Keratinocyte (primary cell): ENCODE measurements around the gene XRN2.

Source experiments
- CTCF ChIP-seq, 3 experiments: IDR thresholded peaks in 1 of 3; conservative IDR thresholded peaks in 1 of 3; optimal IDR thresholded peaks in 1 of 3; 2 replicates in 2 of 3; 3 replicates in 1 of 3; pipeline versions ENCODE3 to v1.5.1; 2011; ENCODE audit warnings: low read length in 3 of 3, mild to moderate bottlenecking in 3 of 3, moderate library complexity in 2 of 3, control low read depth in 1 of 3, inconsistent platforms in 1 of 3; ENCODE audit not compliant: insufficient read depth in 2 of 3; ENCODE audit errors: extremely low read depth in 1 of 3
- EZH2 ChIP-seq: IDR thresholded peaks from one replicate; pipeline ENCODE4 v1.6.1; 2012; ENCODE audit warnings: inconsistent platforms, mild to moderate bottlenecking, low read length, moderate library complexity

- TF ChIP-seq EZH2 (no peak), CTCF (optimal IDR thresholded peaks at IDR 0.05 in 1 of 3, IDR thresholded peaks at IDR 0.05 in 1 of 3, conservative IDR thresholded peaks at IDR 0.05 in 1 of 3; ENCODE audit: extremely low read depth in 1 of 3, insufficient read depth in 2 of 3, low read length in 3 of 3) (no peak)
Observed at GRCh38 chr20:21437248-21437647, 134.1 kb downstream of the XRN2 start.
